Hepatocyte (in vitro differentiated cells): ENCODE results near the gene TCF4.

Source experiments
- CTCF ChIP-seq: fragments of 200-600 bp; sonication (generic); IDR thresholded peaks from 2 replicates; pipeline ENCODE4 v1.5.1; 2016; ENCODE audit warnings: antibody characterized with exemption, mild to moderate bottlenecking; ENCODE audit not compliant: poor library complexity
- EZH2 ChIP-seq: fragments of 200-600 bp; sonication (generic); IDR thresholded peaks from 2 replicates; pipeline ENCODE4 v1.6.1; 2016; ENCODE audit warnings: antibody characterized with exemption, mild to moderate bottlenecking, borderline replicate concordance
- EZH2phosphoT487 ChIP-seq: fragments of 200-600 bp; sonication (generic); IDR thresholded peaks from one replicate; pipeline ENCODE4 v1.6.1; 2018; ENCODE audit warnings: antibody characterized with exemption, mild to moderate bottlenecking, low read depth, moderate library complexity; ENCODE audit not compliant: unreplicated experiment, severe bottlenecking

- TF ChIP-seq CTCF (no peak), EZH2 (no peak), EZH2phosphoT487 (no peak)
Measured at GRCh38 chr18:55534996-55535395, 53.0 kb downstream of the TCF4 start.
